Activated CD4-positive, alpha-beta T cell treated with anti-CD3 and anti-CD28 coated beads, Interleukin-2, amount 50 U/mL, for 48 hours (primary cell): ENCODE results near the gene HPSE2.

Experiments used
- DNase-seq, 2 experiments: peaks; one replicate each; pipeline ENCODE4 v3.0.0-alpha.2; 2020

HPSE2 gene

DNA sequence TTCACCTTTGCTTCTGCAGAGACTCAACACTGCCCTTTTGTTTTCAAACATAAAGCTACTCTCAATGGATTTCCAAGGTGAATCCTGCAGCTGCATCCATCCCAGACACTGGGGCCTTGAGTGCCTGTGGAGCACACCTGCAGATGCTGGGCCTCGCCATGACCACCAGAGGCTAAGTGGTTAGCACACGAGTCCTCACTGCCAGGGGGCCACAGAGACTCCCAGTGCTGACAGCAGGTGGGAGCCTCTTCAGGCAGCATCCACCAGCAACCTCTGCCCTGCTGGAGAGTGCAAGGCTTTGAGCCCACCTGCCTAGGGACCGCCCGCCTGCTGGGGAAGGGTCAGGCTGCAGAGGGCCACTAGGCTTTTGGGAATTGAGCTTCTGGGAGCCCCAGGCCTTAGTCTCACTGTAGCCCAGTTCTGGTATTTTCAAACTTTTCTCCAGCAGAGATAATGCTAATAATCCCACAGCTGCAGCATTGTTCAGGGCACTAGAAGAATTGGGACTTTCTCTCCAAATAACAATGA is 779.5 kb downstream of the HPSE2 start:
- no peak for DNase-seq

DNA sequence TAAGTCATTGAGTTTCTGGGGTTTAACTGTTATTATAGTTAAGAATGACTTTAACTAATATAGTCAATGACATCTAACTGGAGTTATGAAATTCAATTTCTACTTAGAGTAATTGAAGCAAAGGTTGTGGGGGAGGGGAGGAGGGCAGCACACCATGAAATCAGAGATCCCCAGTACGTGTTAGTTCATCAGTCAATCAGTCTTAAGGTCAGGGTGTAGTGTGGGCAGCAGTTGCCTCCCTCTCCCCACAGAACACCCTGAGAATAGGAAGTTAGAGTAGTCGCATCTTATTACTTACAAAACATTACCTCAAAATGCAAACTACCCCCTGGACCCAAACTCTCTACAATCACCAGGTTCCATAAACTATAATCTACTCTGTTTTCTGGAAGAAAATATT is 781.9 kb downstream of the HPSE2 start:
- no peak for DNase-seq

DNA sequence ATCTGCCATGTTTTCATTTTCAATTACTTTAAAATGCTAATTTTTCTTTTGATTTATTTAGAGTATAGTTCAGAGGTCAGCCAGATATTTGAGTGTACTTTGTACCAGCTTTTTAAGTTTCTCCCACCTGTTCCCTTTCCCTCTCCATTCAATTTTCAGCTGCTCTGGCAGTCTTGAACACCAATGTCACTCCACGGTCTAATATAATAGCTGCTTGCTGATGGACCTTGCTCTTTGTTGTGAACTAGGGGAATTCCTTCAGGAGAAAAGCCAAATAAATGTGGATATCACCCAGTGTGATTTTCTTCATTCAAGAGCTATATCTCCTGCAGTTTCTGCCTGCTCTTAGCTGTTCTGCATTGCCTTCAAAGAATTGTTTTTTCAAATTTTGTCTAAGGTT is 785.0 kb downstream of the HPSE2 start:
- DNase-seq: no peak

GRCh38 chr10:98449287-98449686 is 786.4 kb downstream of the HPSE2 start:
- DNase-seq: no peak

DNA sequence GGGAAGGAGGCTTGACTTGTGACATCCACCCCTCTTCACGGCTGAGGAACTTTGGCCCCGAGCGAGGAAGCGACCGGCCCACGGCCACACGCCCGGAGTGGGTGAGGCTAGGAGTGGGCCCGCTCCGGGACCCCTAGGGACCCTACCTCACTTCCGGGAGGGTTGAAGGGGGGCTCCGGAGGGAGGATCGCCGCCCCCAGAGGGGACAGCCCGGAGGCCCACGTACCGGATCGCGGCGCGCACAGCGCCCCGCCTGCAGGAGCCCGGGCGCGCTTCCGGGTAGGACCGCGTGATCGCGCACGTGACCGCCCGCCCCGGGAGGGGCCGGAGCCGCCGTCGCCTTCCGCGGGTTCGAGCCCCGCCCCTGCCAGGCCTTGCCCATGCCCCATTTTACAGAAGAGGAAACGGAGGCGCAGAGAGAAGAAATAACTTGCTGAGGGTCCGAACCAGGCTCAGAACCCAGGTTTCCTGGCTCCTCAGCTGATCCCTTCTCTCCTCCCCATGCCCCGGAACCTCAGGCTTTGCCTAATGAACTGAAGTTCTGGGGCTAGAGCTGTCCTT is 788.9 kb downstream of the HPSE2 start, which contains the start of gene HPS1:
HPS1 (minus strand) TSS at position 275 of the 561 bp plus-strand sequence. CDS start 3,695 bp downstream, outside the sequence.
- DNase-seq: peak; percentile 86 to 87

- peak; percentile 44 to 46 for DNase-seq
Observed at GRCh38 chr10:98446151-98446660, 789.4 kb downstream of the HPSE2 start.

DNA sequence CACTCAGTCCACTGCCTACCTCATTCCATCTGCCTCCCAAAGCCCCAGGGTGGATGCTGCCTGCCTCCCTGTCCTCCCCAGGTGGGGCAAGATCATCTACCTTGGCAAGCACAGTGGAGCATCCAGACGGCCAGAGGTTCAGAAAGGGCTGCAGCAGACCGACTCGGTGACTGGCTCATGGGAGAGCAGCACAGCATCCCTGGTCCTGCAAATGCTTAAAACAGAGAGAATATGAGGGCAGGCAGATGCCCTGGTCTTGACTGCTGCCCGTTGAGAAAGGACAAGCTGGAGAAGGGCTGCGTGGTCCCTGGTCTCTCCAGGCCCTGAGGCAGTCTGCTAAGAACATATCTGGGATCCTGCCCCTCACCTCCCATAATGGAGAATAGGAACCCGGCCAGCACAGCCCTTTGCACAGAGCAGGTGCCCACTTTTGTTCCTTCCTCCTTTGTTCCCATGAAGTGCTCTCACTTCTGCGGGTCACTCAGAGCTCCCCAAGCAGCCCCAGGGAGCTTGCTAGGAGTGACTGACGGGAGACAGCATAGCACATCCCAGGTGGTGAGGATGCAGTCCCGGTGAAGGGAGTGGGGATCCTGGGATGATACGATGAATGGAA is 790.3 kb downstream of the HPSE2 start:
- DNase-seq: no peak

GRCh38 chr10:98444314-98445006 is 791.2 kb downstream of the HPSE2 start:
- DNase-seq: no peak

- DNase-seq: no peak
Observed at GRCh38 chr10:98438715-98439114, 796.9 kb downstream of the HPSE2 start.

DNA sequence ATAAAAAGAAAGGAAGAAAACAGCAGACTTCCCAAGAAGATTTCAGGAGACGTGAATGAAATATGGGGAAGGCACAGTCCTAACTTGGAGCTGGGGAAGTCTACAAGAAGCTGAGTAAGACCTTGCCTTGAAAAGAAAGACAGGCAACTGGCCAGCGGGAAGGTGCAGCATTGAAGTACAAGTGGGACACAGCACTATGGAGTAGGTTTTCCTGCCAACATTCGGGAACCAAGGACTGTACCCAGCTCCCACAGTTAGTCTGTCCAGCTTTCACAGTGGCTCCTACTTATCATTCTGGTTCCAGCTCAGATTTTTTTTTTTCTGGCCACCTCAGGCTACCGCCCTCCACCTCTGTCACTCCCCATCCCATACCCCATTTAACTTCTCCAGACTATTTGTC is 798.9 kb downstream of the HPSE2 start:
- no peak for DNase-seq

- no peak for DNase-seq
Observed at GRCh38 chr10:98435178-98435577, 800.5 kb downstream of the HPSE2 start.

GRCh38 chr10:98433881-98434732 is 801.5 kb downstream of the HPSE2 start:
- no peak for DNase-seq

GRCh38 chr10:98433371-98433770 is 802.3 kb downstream of the HPSE2 start:
- no peak for DNase-seq

DNA sequence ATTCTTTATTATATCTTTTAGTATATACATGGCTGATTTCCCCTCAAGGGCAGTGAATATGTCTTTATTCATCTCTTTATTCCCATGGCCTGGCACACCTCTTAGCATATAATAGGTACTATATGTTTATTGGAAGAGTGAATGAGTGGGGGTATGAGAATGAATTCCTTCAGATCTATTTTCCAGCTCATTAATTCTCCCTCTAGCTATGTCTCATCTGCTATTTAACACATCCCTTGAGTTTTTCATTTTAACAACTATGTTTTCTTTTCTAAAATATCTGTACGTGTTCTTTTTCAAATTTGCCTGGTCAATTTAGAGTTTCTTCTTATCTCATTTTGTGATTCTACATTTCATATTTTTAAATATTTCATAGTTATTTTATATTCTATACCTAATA is 803.3 kb downstream of the HPSE2 start:
- DNase-seq: no peak

- no peak for DNase-seq
Observed at GRCh38 chr10:98431016-98431415, 804.6 kb downstream of the HPSE2 start.

GRCh38 chr10:98430427-98430826 is 805.2 kb downstream of the HPSE2 start:
- no peak for DNase-seq

GRCh38 chr10:98429320-98430072 is 806.2 kb downstream of the HPSE2 start:
- DNase-seq: no peak

GRCh38 chr10:98427011-98427515 is 808.6 kb downstream of the HPSE2 start:
- no peak for DNase-seq

DNA sequence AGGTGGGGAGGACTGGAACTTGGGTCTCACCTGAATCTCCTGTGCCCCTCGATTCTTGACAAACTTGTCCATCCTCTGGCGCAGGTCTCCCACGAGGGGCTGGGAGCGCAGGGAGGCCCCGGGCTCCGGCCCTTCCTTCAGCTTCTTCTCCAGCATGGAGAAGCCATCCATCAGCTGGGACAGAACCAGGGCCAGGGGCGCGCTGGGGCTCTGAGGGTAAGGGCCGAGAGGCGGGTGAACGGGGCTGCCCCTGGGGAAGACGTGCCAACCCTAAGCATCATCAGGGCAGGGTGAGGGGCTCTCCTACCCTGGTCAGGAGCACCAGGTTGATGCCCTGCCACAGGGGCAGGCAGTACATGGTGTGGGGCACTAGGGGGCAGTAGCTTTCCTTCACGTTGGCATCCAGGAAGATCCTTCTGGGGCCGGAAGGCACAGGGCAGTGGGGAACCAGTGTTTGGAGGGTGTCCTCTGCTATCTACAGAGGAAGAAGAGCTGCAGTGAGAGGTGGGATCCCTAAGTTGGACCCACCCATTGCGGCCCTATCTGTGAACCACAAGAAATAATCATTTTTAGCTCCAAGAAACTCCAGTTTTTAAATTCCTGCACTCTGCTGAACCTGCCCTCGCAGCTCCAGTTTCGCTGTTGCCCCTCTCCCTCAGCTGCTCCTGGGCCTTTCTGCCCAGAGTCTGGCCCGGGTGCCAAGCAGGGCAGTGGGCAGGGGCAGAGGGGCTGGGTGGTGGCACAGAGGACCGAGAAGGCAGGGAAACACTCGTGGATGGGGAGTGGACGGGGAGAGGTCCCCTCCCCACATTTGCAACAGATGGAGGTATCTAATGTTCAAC is 809.9 kb downstream of the HPSE2 start:
- peak; percentile 55 to 68 for DNase-seq

DNA sequence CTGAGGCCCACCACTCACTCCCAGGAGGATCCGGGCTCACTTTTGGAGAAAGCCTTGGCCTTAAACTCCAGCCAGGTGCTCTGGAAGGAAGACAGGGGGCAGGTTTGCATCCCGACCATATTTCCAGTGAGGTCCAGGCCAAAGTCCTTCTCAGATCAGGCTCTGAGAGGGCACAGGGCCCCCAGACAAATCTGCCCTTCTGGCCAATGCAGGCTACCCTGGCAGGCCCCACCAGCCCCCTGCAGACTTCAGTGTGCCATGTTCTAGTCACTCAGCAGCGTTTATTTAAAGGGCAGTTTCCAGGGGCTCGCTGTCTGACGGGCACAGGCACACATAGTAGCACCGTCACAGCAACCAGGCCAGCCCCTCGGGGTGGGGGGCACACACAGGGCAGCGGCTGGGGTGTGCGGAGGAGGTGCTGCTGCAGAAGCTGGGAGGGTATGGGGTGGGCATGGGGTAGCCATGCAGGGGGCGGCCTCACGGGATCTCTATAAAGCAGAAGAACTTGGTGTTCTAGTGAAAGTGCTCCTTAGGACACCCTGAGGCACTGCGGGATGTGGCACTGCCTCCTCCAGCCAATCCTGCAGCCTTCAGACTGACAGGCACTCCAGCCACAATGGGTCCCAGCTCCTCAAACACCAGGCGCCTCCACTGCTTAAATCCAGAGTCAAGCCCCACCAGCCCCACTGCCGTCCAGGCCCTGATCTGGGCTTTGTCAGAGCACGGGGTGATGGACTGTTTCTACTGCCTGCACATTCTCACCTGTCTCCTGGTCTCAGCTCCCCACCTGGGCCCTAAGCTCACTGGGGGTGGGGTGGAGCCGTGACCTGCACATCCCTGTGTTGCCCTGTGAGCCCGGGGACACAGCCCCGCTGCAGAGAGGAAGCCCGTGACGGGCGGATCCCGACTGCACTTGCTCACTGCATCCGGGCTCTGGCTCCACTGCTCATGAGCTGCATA is 811.1 kb downstream of the HPSE2 start:
- DNase-seq: no peak
